Measurements from ENCODE around the gene RNF144B. TPM values are rescaled to one million over a fixed set of nuclear protein-coding genes. Genes with fewer than 3 reads are reported as not detected.

RNF144B gene
- total and polyA plus RNA-seq, 10 donors: 6.5 to 82.5 (median 45.3) TPM

- TF ChIP-seq POLR2AphosphoS5 (IDR thresholded peaks at IDR 0.05): peak in 2 of 3 donors; percentile 54 to 78
- no peak for TF ChIP-seq POLR2A (IDR thresholded peaks at IDR 0.05)
- H3K4me1 ChIP-seq: peaks cover 0 to 27% (median 14%) of the 10 kb centered on the region in 6 donors
- no peak overlapping the region for H3K4me3 ChIP-seq
- no peaks in the 10 kb centered on the region for H3K36me3 ChIP-seq
- peak; percentile 82 for DNase-seq
- intact Hi-C loops (cut with DNase I; ENCODE audit: low total_unique reads): no loop called here
- no peaks in the 10 kb centered on the region for H3K9me3 ChIP-seq
- H3K27me3 ChIP-seq (replicated peaks in 1 of 7): no peaks in the 10 kb centered on the region
- H3K27ac ChIP-seq: peak overlapping the region in 4 of 8 donors; percentile 48 to 65 (median 56)
- WGBS, 5 donors: 9 to 24% (median 15%) methylated on average over 4 of the region's 4 CpGs
Observed at GRCh38 chr6:18501663-18502013, 114.5 kb downstream of the RNF144B start.

GRCh38 chr6:18503206-18503592 lies 116.0 kb downstream of the RNF144B start:
- DNase-seq: no peak
- intact Hi-C loops (cut with DNase I; ENCODE audit: low total_unique reads): no loop called here
- Histone ChIP-seq H3K9me3 (no peaks in the 10 kb centered on the region), H3K4me1 (peaks cover 0 to 27% (median 14%) of the 10 kb centered on the region in 6 donors), H3K27me3 (replicated peaks in 1 of 7) (no peaks in the 10 kb centered on the region), H3K4me3 (peak overlapping the region in 1 of 8 donors; percentile 53), H3K36me3 (no peaks in the 10 kb centered on the region), H3K27ac (peak overlapping the region in 3 of 8 donors; percentile 10 to 59 (median 52))
- TF ChIP-seq POLR2AphosphoS5 (IDR thresholded peaks at IDR 0.05) (no peak), POLR2A (IDR thresholded peaks at IDR 0.05) (no peak), CTCF (IDR thresholded peaks at IDR 0.05 in 8 of 11, conservative IDR thresholded peaks at IDR 0.05 in 3 of 11) (no peak)

- H3K27me3 ChIP-seq (replicated peaks in 1 of 7): no peaks in the 10 kb centered on the region
- 35 to 53% (median 46%) methylated on average over 11 of the region's 11 CpGs for WGBS, 5 donors
- H3K27ac ChIP-seq: peak overlapping the region in 3 of 8 donors; percentile 10 to 59 (median 52)
- H3K9me3 ChIP-seq: no peaks in the 10 kb centered on the region
- intact Hi-C loops (cut with DNase I; ENCODE audit: low total_unique reads): loop anchor here (2.0 kb wide), 1 partner anchor 179 kb away; no protein-coding TSS in a partner anchor
- H3K36me3 ChIP-seq: no peaks in the 10 kb centered on the region
- TF ChIP-seq CTCF (IDR thresholded peaks at IDR 0.05 in 8 of 11, conservative IDR thresholded peaks at IDR 0.05 in 3 of 11) (peak; percentile 60 to 88 (median 81)), POLR2AphosphoS5 (IDR thresholded peaks at IDR 0.05) (no peak)
- no peak for DNase-seq
- peak overlapping the region in 3 of 8 donors; percentile 11 to 53 (median 18) for H3K4me3 ChIP-seq
- H3K4me1 ChIP-seq: peaks cover 0 to 27% (median 14%) of the 10 kb centered on the region in 6 donors
Observed at GRCh38 chr6:18503593-18504231, 116.6 kb downstream of the RNF144B start.

GRCh38 chr6:18504232-18504596 lies 117.1 kb downstream of the RNF144B start:
- peak overlapping the region in 2 of 8 donors; percentile 52 to 59 for H3K27ac ChIP-seq
- no peaks in the 10 kb centered on the region for H3K36me3 ChIP-seq
- H3K27me3 ChIP-seq (replicated peaks in 1 of 7): no peaks in the 10 kb centered on the region
- intact Hi-C loops (cut with DNase I; ENCODE audit: low total_unique reads): loop anchor here (2.0 kb wide), 1 partner anchor 179 kb away; no protein-coding TSS in a partner anchor
- H3K4me1 ChIP-seq: peaks cover 0 to 27% (median 14%) of the 10 kb centered on the region in 6 donors
- 23 to 53% (median 32%) methylated on average over 2 of the region's 2 CpGs for WGBS, 5 donors
- H3K4me3 ChIP-seq: peak overlapping the region in 2 of 8 donors; percentile 11 to 53
- no peaks in the 10 kb centered on the region for H3K9me3 ChIP-seq
- DNase-seq: no peak
- peak in 3 of 11 experiments; percentile 19 to 52 (median 31) for TF ChIP-seq CTCF (IDR thresholded peaks at IDR 0.05 in 8 of 11, conservative IDR thresholded peaks at IDR 0.05 in 3 of 11)
- no peak for TF ChIP-seq POLR2A (IDR thresholded peaks at IDR 0.05)

Data from spleen (tissue), 11 donors.